ENCODE measurements around the gene OR2G6. TPM values are rescaled to one million over a fixed set of nuclear protein-coding genes. Genes with fewer than 3 reads are reported as not detected.
"Not testable (repeated sequence)": the region's sequence is repeated elsewhere in the genome, so short reads cannot be mapped to it uniquely, and the experiment has no call there.

Gene OR2G6
- total and polyA plus RNA-seq, 10 of the 15 experiments (the other 5 are each of a cell fraction or from before 2014, with no cell fraction given), result 0.21 to 2.2 (median 0.71) TPM

DNA sequence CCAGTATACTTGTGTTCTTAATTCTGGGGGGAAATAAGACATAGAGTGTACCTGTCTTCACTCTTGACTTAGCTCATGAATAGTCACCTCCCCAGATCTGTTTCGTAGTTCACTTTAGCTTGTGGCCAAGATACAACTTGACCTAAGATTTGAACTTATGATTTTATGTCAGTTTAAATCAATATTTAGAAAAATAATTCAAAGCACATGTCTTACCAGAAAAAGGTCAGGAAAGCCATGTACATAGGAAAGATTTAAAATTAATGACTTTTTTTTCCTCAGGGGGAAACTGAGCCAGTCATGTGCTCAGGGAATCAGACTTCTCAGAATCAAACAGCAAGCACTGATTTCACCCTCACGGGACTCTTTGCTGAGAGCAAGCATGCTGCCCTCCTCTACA lies 34.8 kb upstream of the OR2G6 start, which contains the start of gene OR2T3:
OR2T3 (plus strand) TSS at position 301 of the 400 bp plus-strand sequence; CDS start at position 301, 0 bp downstream.
- H2AFZ ChIP-seq (ENCODE audit: control insufficient read depth, low read depth, low read length); BruUV-seq (replicated peaks); RAD21 ChIA-PET (ENCODE audit: unreplicated experiment); H3K4me2 ChIP-seq (ENCODE audit: control insufficient read depth, insufficient read depth); H3K36me3 ChIP-seq (ENCODE audit: control insufficient read depth in 2 of 2, insufficient read depth in 2 of 2, low read length in 1 of 2); ATAC-seq; in situ Hi-C loops (cut with MboI); H3K27ac ChIP-seq (ENCODE audit: control insufficient read depth, insufficient read depth); DNase-seq (ENCODE audit: low read depth, low spot score); CTCF ChIA-PET; H4K20me1 ChIP-seq (ENCODE audit: control insufficient read depth, insufficient read depth); H3K4me1 ChIP-seq (ENCODE audit: control insufficient read depth, insufficient read depth, low read length); H3K9me3 ChIP-seq (replicated peaks; ENCODE audit: control insufficient read depth, insufficient read depth, low read length); H3K9ac ChIP-seq (ENCODE audit: control insufficient read depth, insufficient read depth, low read length); H3K27me3 ChIP-seq (replicated peaks in 1 of 2; ENCODE audit: control insufficient read depth in 2 of 2, insufficient read depth in 2 of 2, low read length in 1 of 2); POLR2A ChIA-PET; H3K4me3 ChIP-seq; intact Hi-C loops (cut with micrococcal nuclease; ENCODE audit: unreplicated experiment); FAIRE-seq: not testable (repeated sequence)
- SMC1A ChIA-PET (ENCODE audit: uncharacterized antibody, unreplicated experiment), result interaction anchor here (1.1 kb wide), 1 partner anchor 11 kb away, joined by 4 read pairs; no protein-coding TSS in a partner anchor
- 87% methylated on average over 2 of the region's 2 CpGs for WGBS (ENCODE audit: insufficient coverage, insufficient replicate concordance, low lambda C conversion rate, missing lambda C conversion rate)
- peaks cover 11% of the 10 kb centered on the region for H3K79me2 ChIP-seq (ENCODE audit: control insufficient read depth, insufficient read depth, low read length)

DNA sequence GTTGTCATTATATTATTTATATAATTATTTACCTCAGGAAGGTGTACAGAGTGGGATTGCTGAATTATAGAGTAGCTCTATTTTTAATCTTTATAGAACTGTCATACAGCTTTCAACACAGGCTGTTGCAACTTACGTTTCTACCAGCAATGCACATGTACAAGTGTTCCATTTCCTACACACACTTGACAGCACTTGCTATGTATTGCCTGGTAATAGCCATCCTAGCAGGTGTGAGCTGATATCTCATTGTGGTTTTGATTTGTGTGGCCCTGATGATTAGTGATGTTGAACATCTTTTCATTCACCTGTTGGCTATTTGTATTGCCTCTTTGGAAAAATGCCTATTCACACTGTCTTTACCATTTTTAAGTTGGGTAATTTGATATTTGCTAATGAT lies 32.2 kb upstream of the OR2G6 start:
- not testable (repeated sequence) for H3K27me3 ChIP-seq (replicated peaks in 1 of 2; ENCODE audit: control insufficient read depth in 2 of 2, insufficient read depth in 2 of 2, low read length in 1 of 2)

More for the DNA sequence above, 32.2 kb upstream of the OR2G6 start:
- in situ Hi-C loops (cut with MboI); intact Hi-C loops (cut with micrococcal nuclease; ENCODE audit: unreplicated experiment); H3K9me3 ChIP-seq (replicated peaks; ENCODE audit: control insufficient read depth, insufficient read depth, low read length); H3K4me2 ChIP-seq (ENCODE audit: control insufficient read depth, insufficient read depth); POLR2A ChIA-PET; H3K4me3 ChIP-seq; H3K9ac ChIP-seq (ENCODE audit: control insufficient read depth, insufficient read depth, low read length); FAIRE-seq; H3K27ac ChIP-seq (ENCODE audit: control insufficient read depth, insufficient read depth); H3K4me1 ChIP-seq (ENCODE audit: control insufficient read depth, insufficient read depth, low read length); SMC1A ChIA-PET (ENCODE audit: uncharacterized antibody, unreplicated experiment); RAD21 ChIA-PET (ENCODE audit: unreplicated experiment); H4K20me1 ChIP-seq (ENCODE audit: control insufficient read depth, insufficient read depth); H3K36me3 ChIP-seq (ENCODE audit: control insufficient read depth in 2 of 2, insufficient read depth in 2 of 2, low read length in 1 of 2); DNase-seq (ENCODE audit: low read depth, low spot score); BruUV-seq (replicated peaks); H2AFZ ChIP-seq (ENCODE audit: control insufficient read depth, low read depth, low read length); H3K79me2 ChIP-seq (ENCODE audit: control insufficient read depth, insufficient read depth, low read length); CTCF ChIA-PET: not testable (repeated sequence)
- ATAC-seq, result peak; percentile 54
- no CpG with 5 or more reads among the region's 1 CpG for WGBS (ENCODE audit: insufficient coverage, insufficient replicate concordance, low lambda C conversion rate, missing lambda C conversion rate)
